KMS-11 (cell line): ENCODE data around the gene S100A5.

Experiments
- H2AFZ ChIP-seq: fragments of 200-600 bp; sonication (generic); 2 replicates; pipeline ENCODE4 v1.6.1; 2016; ENCODE audit warnings: antibody characterized with exemption, mixed run types, low read depth
- H3K27ac ChIP-seq: fragments of 200-600 bp; sonication (generic); 2 replicates; pipeline ENCODE4 v1.6.1; 2016; ENCODE audit warnings: mild to moderate bottlenecking, mixed run types
- H3K27me3 ChIP-seq: fragments of 200-600 bp; sonication (generic); 2 replicates; pipeline ENCODE4 v1.6.1; 2017; ENCODE audit warnings: mild to moderate bottlenecking, low read depth, mixed run types, moderate library complexity; ENCODE audit not compliant: insufficient read depth
- H3K36me3 ChIP-seq: fragments of 200-600 bp; sonication (generic); 2 replicates; pipeline ENCODE4 v1.6.1; 2017; ENCODE audit warnings: mild to moderate bottlenecking, mixed run types; ENCODE audit not compliant: insufficient read depth
- H3K4me1 ChIP-seq: fragments of 200-600 bp; sonication (generic); 2 replicates; pipeline ENCODE4 v1.6.1; 2016; ENCODE audit warnings: mild to moderate bottlenecking, low read depth, mixed run types; ENCODE audit not compliant: poor library complexity, severe bottlenecking
- H3K4me2 ChIP-seq: fragments of 200-600 bp; sonication (generic); 2 replicates; pipeline ENCODE4 v1.7.0; 2016; ENCODE audit warnings: mild to moderate bottlenecking, mixed run types
- H3K4me3 ChIP-seq: fragments of 200-600 bp; sonication (generic); IDR thresholded peaks from 2 replicates; pipeline ENCODE4 v1.6.1; 2017; ENCODE audit warnings: low read depth, low read length, mixed read lengths; ENCODE audit not compliant: insufficient read depth
- H3K79me2 ChIP-seq: fragments of 200-600 bp; sonication (generic); 2 replicates; pipeline ENCODE4 v1.6.1; 2016; ENCODE audit warnings: low read depth, mixed run types; ENCODE audit not compliant: insufficient read depth
- H3K9ac ChIP-seq: fragments of 200-600 bp; sonication (generic); 2 replicates; pipeline ENCODE4 v1.6.1; 2016; ENCODE audit warnings: mild to moderate bottlenecking, mixed run types
- H4K20me1 ChIP-seq: fragments of 200-600 bp; sonication (generic); 2 replicates; pipeline ENCODE4 v1.6.1; 2016; ENCODE audit warnings: mild to moderate bottlenecking, mixed run types; ENCODE audit not compliant: insufficient read depth
- TF ChIP-seq, protein P1 (sequence below): fragments of 200-600 bp; sonication (generic); conservative IDR thresholded peaks from 2 replicates; pipeline ENCODE4 v1.6.1; 2017; ENCODE audit warnings: low read depth, mild to moderate bottlenecking, antibody characterized with exemption, low read length, moderate library complexity, mixed read lengths

S100A5 gene

DNA sequence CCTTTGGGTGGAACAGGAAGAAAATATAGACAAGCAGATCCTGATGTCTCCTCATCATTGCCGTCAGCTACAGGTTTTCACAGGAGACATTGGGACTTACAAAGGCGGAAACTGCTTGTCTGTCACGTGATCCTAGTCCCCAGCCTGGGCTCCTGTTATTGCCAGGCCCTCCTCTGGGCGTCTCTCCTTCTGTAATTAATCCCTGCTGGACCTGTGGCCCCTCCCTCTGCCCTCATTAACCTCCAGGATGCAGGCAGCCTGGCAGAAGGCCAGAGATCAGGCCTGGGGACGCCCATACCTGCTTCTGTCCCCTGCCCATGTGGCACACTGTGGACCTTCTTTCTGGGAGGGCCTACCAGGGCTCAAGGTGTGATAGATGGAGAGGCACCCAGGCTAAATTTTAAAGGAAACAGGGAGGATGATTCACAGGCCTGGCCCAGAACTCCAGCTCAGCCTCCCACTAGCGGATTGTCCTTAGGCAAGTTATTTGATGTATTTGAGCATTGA, 2.4 kb downstream of the S100A5 start:
- no peaks in the 10 kb centered on the region for H3K36me3 ChIP-seq
- H4K20me1 ChIP-seq = no peaks in the 10 kb centered on the region
- H3K27ac ChIP-seq = no peak overlapping the region
- TF ChIP-seq, protein P1, sequence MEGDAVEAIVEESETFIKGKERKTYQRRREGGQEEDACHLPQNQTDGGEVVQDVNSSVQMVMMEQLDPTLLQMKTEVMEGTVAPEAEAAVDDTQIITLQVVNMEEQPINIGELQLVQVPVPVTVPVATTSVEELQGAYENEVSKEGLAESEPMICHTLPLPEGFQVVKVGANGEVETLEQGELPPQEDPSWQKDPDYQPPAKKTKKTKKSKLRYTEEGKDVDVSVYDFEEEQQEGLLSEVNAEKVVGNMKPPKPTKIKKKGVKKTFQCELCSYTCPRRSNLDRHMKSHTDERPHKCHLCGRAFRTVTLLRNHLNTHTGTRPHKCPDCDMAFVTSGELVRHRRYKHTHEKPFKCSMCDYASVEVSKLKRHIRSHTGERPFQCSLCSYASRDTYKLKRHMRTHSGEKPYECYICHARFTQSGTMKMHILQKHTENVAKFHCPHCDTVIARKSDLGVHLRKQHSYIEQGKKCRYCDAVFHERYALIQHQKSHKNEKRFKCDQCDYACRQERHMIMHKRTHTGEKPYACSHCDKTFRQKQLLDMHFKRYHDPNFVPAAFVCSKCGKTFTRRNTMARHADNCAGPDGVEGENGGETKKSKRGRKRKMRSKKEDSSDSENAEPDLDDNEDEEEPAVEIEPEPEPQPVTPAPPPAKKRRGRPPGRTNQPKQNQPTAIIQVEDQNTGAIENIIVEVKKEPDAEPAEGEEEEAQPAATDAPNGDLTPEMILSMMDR = no peak
- peaks cover 16% of the 10 kb centered on the region for H3K4me1 ChIP-seq
- H3K4me2 ChIP-seq = no peak overlapping the region
- H3K79me2 ChIP-seq = no peaks in the 10 kb centered on the region
- no peaks in the 10 kb centered on the region for H3K27me3 ChIP-seq
- H2AFZ ChIP-seq = no peak overlapping the region
- H3K4me3 ChIP-seq = no peak overlapping the region
- no peak overlapping the region for H3K9ac ChIP-seq

DNA sequence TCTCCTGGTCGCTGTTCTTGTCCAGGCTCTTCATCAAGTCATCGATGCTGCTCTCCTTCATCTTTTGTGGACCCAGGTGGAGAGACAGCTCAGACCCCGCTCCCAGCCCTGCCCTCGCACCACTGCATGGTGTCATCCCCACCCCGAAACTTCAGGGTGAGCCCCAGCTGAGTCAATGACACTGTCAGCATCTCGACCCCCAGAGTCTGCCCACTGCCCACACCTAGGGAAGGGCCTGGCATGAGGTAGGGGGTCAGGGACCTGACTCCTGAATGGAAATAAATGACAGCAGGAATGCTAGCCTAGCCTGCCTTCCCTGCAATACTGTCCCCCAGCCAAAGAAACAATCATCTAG, 3.4 kb downstream of the S100A5 start:
- TF ChIP-seq, protein P1 = no peak
- Histone ChIP-seq H3K27ac (no peak overlapping the region), H3K4me2 (no peak overlapping the region), H3K4me3 (no peak overlapping the region), H3K79me2 (no peaks in the 10 kb centered on the region), H3K36me3 (no peaks in the 10 kb centered on the region), H2AFZ (peak overlapping the region; percentile 84; the same call in 1 of the 2 replicates), H3K9ac (no peak overlapping the region), H3K4me1 (peaks cover 16% of the 10 kb centered on the region), H3K27me3 (no peaks in the 10 kb centered on the region), H4K20me1 (no peaks in the 10 kb centered on the region)

DNA sequence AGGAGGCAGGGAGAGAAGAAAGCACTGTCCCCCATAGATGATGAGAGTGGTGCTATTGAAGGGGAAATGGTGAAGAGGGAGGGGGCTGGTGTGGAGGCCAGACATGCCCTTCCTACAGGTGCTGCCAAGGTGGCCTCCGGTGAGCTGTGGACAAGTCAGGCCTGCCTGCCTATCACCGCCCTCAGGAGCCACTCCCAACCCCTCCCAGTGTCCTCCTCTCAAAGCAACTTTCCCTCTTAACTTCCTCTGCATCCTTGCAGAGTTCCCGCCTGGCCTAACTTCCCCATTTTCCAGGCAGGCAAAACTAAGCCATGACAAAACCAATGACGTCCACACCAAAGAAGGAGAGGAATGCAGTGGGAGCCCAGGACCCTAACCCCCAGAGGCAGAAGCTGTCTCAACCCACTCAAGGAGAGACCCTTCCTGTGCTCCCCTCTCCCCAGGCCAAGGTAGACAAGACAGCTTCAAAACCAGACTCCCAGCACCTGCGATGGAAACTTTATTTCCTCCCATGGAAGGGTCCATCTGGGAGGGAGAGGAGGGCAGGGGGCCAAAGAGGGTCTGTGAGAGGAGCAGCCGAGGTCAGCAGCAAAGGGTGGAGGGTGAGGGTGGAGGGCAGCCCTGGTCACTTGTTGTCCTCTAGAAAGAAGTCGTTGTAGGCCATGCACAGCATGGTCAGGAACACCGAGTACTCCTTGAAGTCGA, 3.9 kb downstream of the S100A5 start:
- no peaks in the 10 kb centered on the region for H3K27me3 ChIP-seq
- H3K4me3 ChIP-seq = peak overlapping the region; percentile 95
- no peaks in the 10 kb centered on the region for H3K79me2 ChIP-seq
- peaks cover 16% of the 10 kb centered on the region for H3K4me1 ChIP-seq
- H4K20me1 ChIP-seq = no peaks in the 10 kb centered on the region
- H2AFZ ChIP-seq = peak overlapping the region; percentile 84
- TF ChIP-seq, protein P1 = no peak
- H3K4me2 ChIP-seq = peak overlapping the region; percentile 91
- H3K36me3 ChIP-seq = no peaks in the 10 kb centered on the region
- H3K9ac ChIP-seq = peak overlapping the region; percentile 76
- peak overlapping the region; percentile 53 for H3K27ac ChIP-seq

DNA sequence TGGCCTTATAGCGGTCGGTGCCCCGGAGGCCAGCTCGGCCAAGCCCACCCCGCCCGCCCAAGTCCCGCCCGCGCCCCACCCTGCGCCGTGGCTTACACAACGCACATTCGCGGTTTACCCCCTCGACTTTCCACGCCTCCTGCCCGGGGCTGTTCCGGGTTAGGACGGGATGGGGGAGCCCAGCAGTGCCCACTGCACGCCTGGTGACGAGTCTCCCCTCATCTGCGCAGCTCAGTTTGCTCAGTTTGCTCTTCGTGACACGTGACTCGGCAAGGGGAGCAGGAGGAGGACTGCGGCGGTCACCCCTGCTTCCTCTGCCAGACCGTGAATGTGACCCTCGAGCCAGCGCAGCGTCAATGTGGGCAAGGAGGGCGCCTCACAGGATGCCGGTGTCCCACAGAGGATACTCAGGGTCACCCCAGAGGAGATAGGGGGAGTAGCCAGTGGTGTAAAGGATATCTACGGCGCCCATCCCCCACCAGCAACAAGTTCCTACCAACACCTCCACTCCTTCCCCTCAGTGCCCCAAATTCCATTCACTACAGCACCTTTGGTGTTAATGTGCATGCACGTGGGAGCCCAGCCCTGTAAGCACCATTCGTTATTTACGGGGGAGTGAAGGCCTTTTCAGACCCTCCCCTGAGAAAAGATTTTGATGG, 4.6 kb downstream of the S100A5 start:
- Histone ChIP-seq H3K27me3 (no peaks in the 10 kb centered on the region), H3K4me2 (peak overlapping the region; percentile 91), H3K4me1 (peaks cover 16% of the 10 kb centered on the region), H4K20me1 (no peaks in the 10 kb centered on the region), H2AFZ (peak overlapping the region; percentile 84), H3K27ac (peak overlapping the region; percentile 58), H3K79me2 (no peaks in the 10 kb centered on the region), H3K9ac (peak overlapping the region; percentile 76), H3K4me3 (peak overlapping the region; percentile 95), H3K36me3 (no peaks in the 10 kb centered on the region)
- TF ChIP-seq, protein P1 = no peak
